B cell (primary cell): ENCODE measurements around the gene CHEK2. TPM values are rescaled to one million over a fixed set of nuclear protein-coding genes. Genes with fewer than 3 reads are reported as not detected.

ENCODE experiments used
- ATAC-seq: fragments of 200-7000 bp; cut with Tn5 transposase; one replicate; pipeline ENCODE4 v1.10.0; 2021; ENCODE audit warnings: low read depth, mild to moderate bottlenecking, moderate number of reproducible peaks, moderate library complexity
- CTCF ChIA-PET: fragments of 350-600 bp; sonication (Branson Sonifier 250); formaldehyde crosslinking; loops from one replicate; lab custom pipeline; 2021; ENCODE audit warnings: antibody characterized with exemption, inconsistent platforms; lab: Charles Lee
- POLR2A ChIA-PET: fragments of 350-600 bp; sonication (Branson Sonifier 250); formaldehyde crosslinking; loops from one replicate; lab custom pipeline; 2021; ENCODE audit warnings: antibody characterized with exemption; lab: Charles Lee
- DNase-seq: peaks from one replicate; pipeline ENCODE4 v3.0.0; 2013
- H2AFZ ChIP-seq: 2 replicates; pipeline ENCODE4 v1.6.1; 2012; ENCODE audit warnings: mild to moderate bottlenecking, low read depth, low read length; ENCODE audit not compliant: insufficient read depth, poor library complexity, severe bottlenecking
- H3K27ac ChIP-seq, 2 donors: 1 replicate in 1 of 2; 2 replicates in 1 of 2; pipeline ENCODE4 v1.5.1; 2012 to 2013; ENCODE audit warnings: low read length in 2 of 2, mild to moderate bottlenecking in 2 of 2, moderate library complexity in 1 of 2
- H3K27me3 ChIP-seq, 4 experiments: fragments of 200-600 bp in 1 of 4; sonication (generic) in 1 of 4; replicated peaks in 1 of 4; 1 replicate in 2 of 4; 2 replicates in 2 of 4; pipeline versions ENCODE4 v1.6.1 to v1.7.0; 2013 to 2016; ENCODE audit warnings: low read length in 3 of 4, mild to moderate bottlenecking in 2 of 4, mixed read lengths in 1 of 4, moderate library complexity in 1 of 4; ENCODE audit not compliant: insufficient read depth in 4 of 4, control insufficient read depth in 3 of 4; ENCODE audit errors: control extremely low read depth in 1 of 4
- H3K36me3 ChIP-seq, 2 experiments: replicated peaks in 1 of 2; 1 replicate in 1 of 2; 2 replicates in 1 of 2; pipeline versions ENCODE4 v1.6.1 to v1.7.1; 2013; ENCODE audit warnings: low read length in 1 of 2; ENCODE audit not compliant: insufficient read depth in 2 of 2, control insufficient read depth in 1 of 2; ENCODE audit errors: control extremely low read depth in 1 of 2, extremely low read depth in 1 of 2
- H3K4me1 ChIP-seq, 2 donors: fragments of 200-600 bp in 1 of 2; sonication (generic) in 1 of 2; 1 replicate in 1 of 2; 2 replicates in 1 of 2; pipeline versions ENCODE4 v1.5.1 to v1.6.1; 2013 to 2017; ENCODE audit warnings: low read length in 2 of 2; ENCODE audit not compliant: control insufficient read depth in 2 of 2, insufficient read depth in 2 of 2
- H3K4me2 ChIP-seq: replicated peaks from 2 replicates; pipeline ENCODE3; 2012; ENCODE audit warnings: mild to moderate bottlenecking, low read depth, low read length; ENCODE audit not compliant: poor library complexity, severe bottlenecking
- H3K4me3 ChIP-seq, 5 experiments: fragments of 200-600 bp in 1 of 5; sonication (generic) in 1 of 5; 1 replicate in 3 of 5; 2 replicates in 2 of 5; pipeline versions ENCODE4 v1.5.1 to v1.7.0; 2011 to 2016; ENCODE audit warnings: low read length in 4 of 5, mild to moderate bottlenecking in 4 of 5, low read depth in 2 of 5, control low read depth in 1 of 5, moderate library complexity in 1 of 5; ENCODE audit not compliant: insufficient read depth in 1 of 5; ENCODE audit errors: control extremely low read depth in 1 of 5, extremely low read depth in 1 of 5
- H3K79me2 ChIP-seq: fragments of 200-600 bp; sonication (generic); one replicate; pipeline ENCODE4 v1.6.0; 2016; ENCODE audit warnings: low read length; ENCODE audit not compliant: control insufficient read depth, insufficient read depth
- H3K9ac ChIP-seq: fragments of 200-600 bp; sonication (generic); 2 replicates; pipeline ENCODE4 v1.6.1; 2017; ENCODE audit warnings: mild to moderate bottlenecking, low read length, moderate library complexity
- H3K9me3 ChIP-seq, 3 donors: one replicate each; pipeline versions ENCODE4 v1.6.1 to v1.7.1; 2013; ENCODE audit warnings: low read length in 2 of 3; ENCODE audit not compliant: control insufficient read depth in 2 of 3, insufficient read depth in 1 of 3; ENCODE audit errors: control extremely low read depth in 1 of 3
- H4K20me1 ChIP-seq: 2 replicates; pipeline ENCODE4 v1.6.0; 2012; ENCODE audit warnings: mild to moderate bottlenecking, low read length; ENCODE audit not compliant: insufficient read depth, control insufficient read depth, poor library complexity, severe bottlenecking
- H3K27ac Mint-ChIP-seq: one replicate; pipeline ENCODE4 v1.8.0; 2021; ENCODE audit warnings: mixed read lengths
- H3K27me3 Mint-ChIP-seq: one replicate; pipeline ENCODE4 v1.8.0; 2021; ENCODE audit warnings: mixed read lengths
- H3K4me1 Mint-ChIP-seq: one replicate; pipeline ENCODE4 v1.8.0; 2021; ENCODE audit warnings: mixed read lengths
- H3K4me3 Mint-ChIP-seq: one replicate; pipeline ENCODE4 v1.8.0; 2021; ENCODE audit warnings: mixed read lengths
- H3K9me3 Mint-ChIP-seq: one replicate; pipeline ENCODE4 v1.8.0; 2022; ENCODE audit warnings: mixed read lengths; ENCODE audit not compliant: insufficient read depth
- CTCF ChIP-seq: fragments of 200-600 bp; IDR thresholded peaks from one replicate; pipeline ENCODE4 v1.8.0; 2022; ENCODE audit warnings: antibody characterized with exemption, mild to moderate bottlenecking
- EZH2 ChIP-seq: IDR thresholded peaks from 2 replicates; pipeline ENCODE4 v1.6.1; 2012; ENCODE audit warnings: borderline replicate concordance, low read depth, mild to moderate bottlenecking, moderate library complexity, low read length; ENCODE audit not compliant: insufficient read depth, poor library complexity, severe bottlenecking
- WGBS: methylation state at CpG from one replicate; pipeline ENCODE4 v1.1.5; 2013; ENCODE audit warnings: missing lambda C conversion rate; ENCODE audit not compliant: insufficient coverage; 5-methylcytosine and 5-hydroxymethylcytosine counted together
- intact Hi-C: fragments of 100-400 bp; cut with micrococcal nuclease; formaldehyde crosslinking; loops from one replicate; pipeline ENCODE4 v1.10.0; 2022
- polyA plus RNA-seq: library from polyadenylated mRNA; depleted of rRNA; stranded (reverse); fragments of >200 nt; gene quantifications from 2 replicates; pipeline ENCODE4 v1.2.3, GENCODE V29; 2012
- total RNA-seq, 2 donors: library from RNA; stranded (reverse); fragments of 120-200 nt in 1 of 2; gene quantifications; 1 replicate in 1 of 2; 2 replicates in 1 of 2; pipeline versions ENCODE4 v1.2.3 to v1.2.4, GENCODE V29; 2013 to 2022

The CHEK2 gene
- total and polyA plus RNA-seq, 2 donors (not counting 1 experiment from before 2014, with no cell fraction given) = 15.6 to 22.6 TPM

- Mint-ChIP-seq H3K4me1 (no peaks in the 10 kb centered on the region), H3K27me3 (peaks cover 15% of the 10 kb centered on the region), H3K27ac (no peak overlapping the region), H3K4me3 (no peak overlapping the region), H3K9me3 (no peaks in the 10 kb centered on the region)
- peaks cover 0 to 3% (median 2%) of the 10 kb centered on the region in 3 donors for H3K9me3 ChIP-seq
- 100% methylated on average over 1 of the region's 3 CpGs for WGBS
- DNase-seq (no peak), ATAC-seq (no peak)
- POLR2A ChIA-PET = no interaction called here
- TF ChIP-seq CTCF (no peak), EZH2 (no peak)
- H3K9ac ChIP-seq = no peak overlapping the region
- no peak overlapping the region for H3K27ac ChIP-seq
- H3K4me1 ChIP-seq = no peaks in the 10 kb centered on the region
- H4K20me1 ChIP-seq = no peaks in the 10 kb centered on the region
- peaks cover 0 to 4% (median 4%) of the 10 kb centered on the region in 4 experiments for H3K27me3 ChIP-seq
- H3K4me3 ChIP-seq = no peak overlapping the region
- no peaks in the 10 kb centered on the region for H3K36me3 ChIP-seq
- intact Hi-C loops = no loop called here
- H2AFZ ChIP-seq = no peak overlapping the region
- H3K4me2 ChIP-seq = no peak overlapping the region
- CTCF ChIA-PET = no interaction called here
- H3K79me2 ChIP-seq = no peaks in the 10 kb centered on the region
Observed at GRCh38 chr22:28658448-28658847, 83.2 kb downstream of the CHEK2 start.

- Histone ChIP-seq H3K36me3 (no peaks in the 10 kb centered on the region), H3K9me3 (peaks cover 6 to 16% (median 7%) of the 10 kb centered on the region in 3 donors), H3K27ac (no peak overlapping the region), H3K9ac (no peak overlapping the region), H3K4me2 (no peak overlapping the region), H3K4me3 (no peak overlapping the region), H3K27me3 (peaks cover 0 to 4% (median 2%) of the 10 kb centered on the region in 4 experiments), H3K79me2 (no peaks in the 10 kb centered on the region), H3K4me1 (no peaks in the 10 kb centered on the region), H4K20me1 (no peaks in the 10 kb centered on the region), H2AFZ (no peak overlapping the region)
- peaks cover 16% of the 10 kb centered on the region for H3K27me3 Mint-ChIP-seq
- WGBS = no CpG with 5 or more reads among the region's 3 CpGs
- no peaks in the 10 kb centered on the region for H3K9me3 Mint-ChIP-seq
- H3K4me3 Mint-ChIP-seq = no peak overlapping the region
- no peak for ATAC-seq
- CTCF ChIA-PET = no interaction called here
- H3K27ac Mint-ChIP-seq = no peak overlapping the region
- POLR2A ChIA-PET = no interaction called here
- intact Hi-C loops = no loop called here
- H3K4me1 Mint-ChIP-seq = no peaks in the 10 kb centered on the region
- TF ChIP-seq EZH2 = no peak
- no peak for TF ChIP-seq CTCF
- DNase-seq = no peak
Observed at GRCh38 chr22:28656181-28656580, 85.4 kb downstream of the CHEK2 start.
